SK-N-MC (cell line): ENCODE data around the gene ZBTB14.

ENCODE experiments used
- EZH2 ChIP-seq: fragments of 200-600 bp; sonication (generic); IDR thresholded peaks from one replicate; pipeline ENCODE4 v1.6.1; 2017; ENCODE audit warnings: antibody characterized with exemption
- POLR2AphosphoS5 ChIP-seq: IDR thresholded peaks from 2 replicates; pipeline ENCODE4 v1.6.1; 2012; ENCODE audit warnings: mild to moderate bottlenecking, low read depth, low read length, borderline replicate concordance

GRCh38 chr18:5295981-5296705, 617 bp upstream of the ZBTB14 start:
- no peak for TF ChIP-seq EZH2
- TF ChIP-seq POLR2AphosphoS5, result peak; percentile 39; the same call in 1 of the 2 replicates
